Activated naive CD4-positive, alpha-beta T cell treated with Interleukin-2 at 50 U/mL for 16 hours (primary cell): ENCODE measurements around the gene NPC1.
"Not testable (repeated sequence)": the region's sequence is repeated elsewhere in the genome, so short reads cannot be mapped to it uniquely, and the experiment has no call there.

ENCODE experiments used
- DNase-seq: peaks from one replicate; pipeline ENCODE4 v3.0.0-alpha.2; 2020

The NPC1 gene

DNA sequence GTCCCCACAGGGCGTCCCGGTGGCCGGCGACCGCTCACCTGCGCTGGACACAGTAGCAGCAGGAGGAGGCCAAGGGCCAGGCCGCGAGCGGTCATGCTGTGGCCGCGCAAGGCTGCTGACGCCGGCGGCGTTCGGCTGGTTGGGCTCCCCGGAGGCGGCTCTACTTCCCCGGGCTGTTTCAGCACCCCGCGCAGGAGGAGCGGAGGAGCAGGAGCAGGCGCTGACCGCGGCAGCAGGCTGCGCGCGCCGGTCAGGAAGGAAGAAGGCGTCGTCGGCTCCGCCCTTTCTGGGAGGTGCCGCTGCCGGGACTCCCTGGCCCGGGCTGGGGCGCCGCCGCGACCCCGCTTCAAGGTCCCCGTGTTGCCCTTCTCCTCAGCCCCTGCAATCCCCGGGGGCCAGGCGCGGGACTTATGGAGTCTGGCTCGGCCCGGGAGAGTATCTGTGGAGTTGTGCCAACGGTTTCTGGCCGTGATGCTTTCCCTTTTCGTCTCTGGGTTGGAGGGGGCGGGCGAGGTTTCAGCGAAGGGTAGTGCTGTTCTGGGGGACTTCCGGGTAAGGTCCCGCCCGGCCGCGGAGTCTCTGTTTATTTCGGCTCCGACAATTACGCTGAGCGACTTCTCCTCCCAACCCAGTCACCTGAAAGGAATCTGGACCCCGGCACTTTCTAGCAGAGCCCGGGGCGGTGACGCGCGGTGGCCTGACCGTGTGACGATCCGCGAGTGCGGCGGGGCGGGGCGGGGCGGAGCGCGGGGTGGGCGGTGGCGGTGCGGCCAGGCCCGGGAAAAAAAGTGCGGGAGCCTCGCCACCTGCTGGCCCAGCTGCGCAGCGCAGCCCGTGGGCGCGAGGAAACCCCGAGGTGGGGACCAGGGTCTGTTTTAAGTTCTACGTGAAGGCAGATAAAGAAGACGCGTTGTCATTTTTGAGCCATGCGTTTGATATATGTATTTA, at the start of gene NPC1:
Gene NPC1, minus strand, starts transcription at position 258 of the 948 bp plus-strand sequence. Its CDS starts 163 bp downstream, at position 95.
- peak; percentile 94 for DNase-seq

DNA sequence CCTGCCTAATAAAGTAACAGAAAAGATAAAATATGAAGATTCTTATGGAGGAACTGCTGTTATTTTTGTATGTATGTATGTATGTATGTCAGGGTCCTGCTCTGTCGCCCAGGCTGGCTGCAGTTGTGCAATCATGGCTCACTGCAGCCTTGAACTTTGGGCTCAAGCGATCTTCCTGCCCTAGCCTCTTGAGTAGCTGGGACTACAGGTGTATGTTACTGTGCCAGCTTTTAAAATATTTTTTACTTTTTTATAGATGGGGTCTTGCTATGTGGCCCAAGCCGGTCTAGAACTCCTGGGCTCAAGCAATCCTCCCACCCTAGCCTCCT, 49.7 kb upstream of the NPC1 start:
- no peak for DNase-seq

GRCh38 chr18:23635283-23636070, 49.2 kb upstream of the NPC1 start:
- no peak for DNase-seq

- no peak for DNase-seq
Measured at GRCh38 chr18:23634692-23635091, 48.4 kb upstream of the NPC1 start.

GRCh38 chr18:23632615-23633014, 46.3 kb upstream of the NPC1 start:
- no peak for DNase-seq

- DNase-seq = no peak
Measured at GRCh38 chr18:23631746-23632145, 45.4 kb upstream of the NPC1 start.

DNA sequence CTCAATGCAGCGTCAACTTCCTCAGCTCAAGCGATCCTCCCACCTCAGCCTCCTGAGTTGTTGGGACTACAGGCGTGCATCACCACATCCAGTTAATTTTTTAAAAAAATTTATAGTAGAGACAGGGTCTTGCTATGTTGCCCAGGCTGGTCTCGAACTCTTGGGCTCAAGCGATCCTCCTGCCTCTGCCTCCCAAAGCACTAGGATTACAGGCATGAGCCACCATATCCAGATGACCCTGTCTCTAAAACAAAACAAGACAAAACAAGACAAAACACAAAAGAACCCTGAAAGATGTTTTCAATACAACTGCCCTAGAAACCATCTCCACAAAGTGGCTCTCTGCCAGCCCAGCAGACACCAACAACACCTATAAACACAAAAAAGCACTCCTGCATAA, 45.0 kb upstream of the NPC1 start:
- no peak for DNase-seq

GRCh38 chr18:23629444-23629946, 43.2 kb upstream of the NPC1 start:
- no peak for DNase-seq

GRCh38 chr18:23627970-23628369, 41.7 kb upstream of the NPC1 start:
- no peak for DNase-seq

DNA sequence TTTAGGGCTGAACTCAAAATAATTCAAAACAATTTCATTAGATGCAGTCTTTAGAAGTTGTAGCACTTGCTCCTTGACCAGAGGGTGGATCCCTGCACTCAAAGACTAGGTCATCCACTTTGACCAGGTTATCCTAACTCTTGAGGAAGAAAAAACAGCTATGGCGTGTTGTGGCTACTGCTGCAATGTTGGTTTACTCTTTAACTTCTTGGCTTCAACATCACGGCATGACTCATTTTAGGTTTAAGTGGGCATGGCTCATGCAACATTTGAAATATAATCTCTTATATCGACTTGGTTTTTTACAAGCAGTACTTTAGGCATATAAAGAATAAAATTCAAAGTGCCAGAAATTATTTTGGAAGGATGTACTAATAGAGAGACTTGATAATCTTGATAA, 41.0 kb upstream of the NPC1 start:
- DNase-seq = no peak

DNA sequence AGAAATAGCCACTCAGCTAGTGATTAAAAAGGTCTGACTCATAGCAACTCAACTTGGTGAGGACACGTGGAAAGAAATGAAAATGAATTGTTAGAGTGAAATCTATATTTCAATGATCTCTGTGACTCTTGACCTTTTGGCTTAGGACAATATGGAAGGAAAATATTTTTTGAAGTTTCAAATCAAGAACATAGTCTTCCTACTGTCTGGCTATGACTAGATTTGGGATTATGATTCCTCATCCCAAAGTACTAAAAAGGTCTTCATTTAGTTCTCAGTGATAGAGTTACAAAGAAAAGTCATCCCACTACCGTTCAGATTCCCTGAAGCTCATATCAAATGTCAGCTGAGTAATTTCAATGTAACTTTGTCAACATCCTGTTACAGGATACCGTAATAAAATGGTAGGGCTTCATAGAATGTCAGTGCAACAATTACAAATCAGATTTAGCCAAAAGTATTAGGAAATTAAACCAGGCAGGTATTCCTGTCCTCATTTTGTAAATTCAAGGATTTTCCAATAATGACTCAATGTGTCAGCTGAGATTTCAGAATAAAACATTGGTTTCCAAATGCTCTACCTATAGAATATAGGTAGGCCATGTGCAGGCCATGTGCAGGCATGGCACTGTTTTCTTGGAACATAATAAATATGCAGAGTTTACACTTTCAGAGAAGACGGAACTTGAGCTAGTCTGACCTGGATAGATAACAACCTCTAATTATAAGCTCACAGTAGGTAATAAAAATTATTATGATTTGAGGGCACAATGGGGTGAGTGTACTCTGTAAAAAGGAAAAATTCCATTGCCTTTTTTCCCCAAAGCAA, 40.4 kb upstream of the NPC1 start:
- DNase-seq = no peak

- DNase-seq = no peak
Measured at GRCh38 chr18:23623040-23623439, 36.7 kb upstream of the NPC1 start.

GRCh38 chr18:23619388-23619881, 33.1 kb upstream of the NPC1 start:
- DNase-seq = peak; percentile 13

GRCh38 chr18:23618862-23619387, 32.6 kb upstream of the NPC1 start:
- DNase-seq = no peak

- DNase-seq = no peak
Measured at GRCh38 chr18:23617412-23618014, 31.2 kb upstream of the NPC1 start.

DNA sequence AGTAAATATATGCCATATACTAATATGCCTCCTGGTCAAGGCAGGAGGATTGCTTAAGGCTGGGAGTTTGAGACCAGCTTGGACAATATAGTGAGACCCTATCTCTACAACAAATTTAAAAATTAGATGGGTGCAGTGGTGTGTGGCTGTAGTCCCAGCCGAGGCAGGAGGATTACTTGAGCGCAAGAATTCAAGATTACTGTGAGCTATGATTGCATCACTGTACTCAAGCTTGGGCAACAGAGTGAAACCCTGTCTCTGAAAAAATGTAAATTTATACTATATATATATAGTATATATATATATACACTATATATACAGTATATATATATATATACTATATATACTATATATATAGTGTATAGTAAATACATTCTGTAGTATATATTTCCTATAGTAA, 30.0 kb upstream of the NPC1 start:
- DNase-seq = no peak

- DNase-seq = no peak
Measured at GRCh38 chr18:23614891-23615290, 28.6 kb upstream of the NPC1 start.

GRCh38 chr18:23614413-23614812, 28.1 kb upstream of the NPC1 start:
- no peak for DNase-seq

DNA sequence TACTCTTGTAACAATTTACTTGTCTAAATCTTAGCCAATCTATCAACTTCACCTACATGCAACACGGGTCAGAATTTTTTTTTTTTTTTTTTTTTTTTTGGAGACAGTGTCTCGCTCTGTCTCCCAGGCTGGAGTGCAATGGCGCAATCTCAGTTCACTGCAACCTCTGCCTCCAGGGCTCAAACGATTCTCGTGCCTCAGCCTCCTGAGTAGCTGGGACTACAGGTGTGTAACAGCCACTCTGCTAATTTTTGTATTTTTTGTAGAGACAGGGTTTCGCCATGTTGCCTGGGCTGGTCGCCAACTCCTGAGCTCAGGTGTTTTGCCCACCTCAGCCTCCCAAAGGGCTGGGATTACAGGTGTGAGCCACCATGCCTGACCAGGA, 26.8 kb upstream of the NPC1 start:
- not testable (repeated sequence) for DNase-seq

- no peak for DNase-seq
Measured at GRCh38 chr18:23612434-23613090, 26.3 kb upstream of the NPC1 start.

- DNase-seq = no peak
Measured at GRCh38 chr18:23609390-23610023, 23.2 kb upstream of the NPC1 start.
